HG02798 (cell line): ENCODE results near the gene RPL27.

Experiments
- ATAC-seq: cut with Tn5 transposase; IDR thresholded peaks from one replicate; pipeline ENCODE4 v1.9.1; 2021; ENCODE audit warnings: mild to moderate bottlenecking; ENCODE audit not compliant: unreplicated experiment, poor library complexity

Gene RPL27

DNA sequence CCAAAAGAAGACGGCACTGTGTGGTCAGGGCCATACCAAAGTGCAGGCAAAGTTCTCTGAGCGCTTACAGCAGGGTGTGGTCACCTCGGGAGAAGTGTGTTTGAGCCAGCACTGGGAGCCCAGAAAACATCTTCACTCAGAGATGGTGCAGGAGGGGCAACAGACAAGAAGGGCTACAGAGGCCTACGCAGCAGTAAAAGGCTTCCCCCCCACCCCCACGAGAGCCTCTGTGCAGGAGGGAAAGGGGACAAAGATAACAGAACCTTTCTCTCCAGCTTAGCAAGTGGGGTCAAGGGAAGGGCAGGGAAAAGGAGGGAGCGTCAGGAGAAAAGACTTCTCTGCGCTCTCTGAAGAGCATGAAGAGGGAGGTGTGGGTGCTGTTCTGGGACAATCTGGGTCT, 21.2 kb downstream of the RPL27 start:
- ATAC-seq, result no peak

DNA sequence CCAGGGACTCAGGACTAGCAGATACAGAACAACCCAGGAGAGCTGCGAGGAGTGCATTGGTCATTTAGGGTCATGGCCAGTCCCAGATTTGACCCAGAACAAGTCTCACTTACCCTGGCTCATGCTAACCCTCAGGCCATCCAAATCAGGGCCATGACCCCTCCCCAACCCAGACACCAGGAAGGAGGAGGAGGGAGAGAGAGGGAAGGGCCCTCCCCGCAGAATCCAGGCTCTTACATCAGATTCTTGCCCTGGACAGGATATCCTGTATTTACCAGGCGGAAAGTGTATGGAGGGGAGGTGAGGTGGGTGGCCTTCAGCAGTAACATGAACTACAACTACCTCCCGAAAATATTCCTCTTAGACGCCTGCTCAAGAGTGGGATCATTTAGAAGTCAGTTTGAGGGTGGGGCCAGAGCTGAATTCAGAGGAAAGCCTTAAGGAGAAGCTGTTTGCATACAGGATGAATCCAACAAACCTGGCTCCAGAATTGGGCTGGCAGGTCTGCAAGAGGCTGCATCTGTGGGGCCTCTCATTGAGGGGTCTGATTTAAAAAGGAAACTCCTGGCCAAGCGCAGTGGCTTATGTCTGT, 21.9 kb downstream of the RPL27 start:
- no peak for ATAC-seq

DNA sequence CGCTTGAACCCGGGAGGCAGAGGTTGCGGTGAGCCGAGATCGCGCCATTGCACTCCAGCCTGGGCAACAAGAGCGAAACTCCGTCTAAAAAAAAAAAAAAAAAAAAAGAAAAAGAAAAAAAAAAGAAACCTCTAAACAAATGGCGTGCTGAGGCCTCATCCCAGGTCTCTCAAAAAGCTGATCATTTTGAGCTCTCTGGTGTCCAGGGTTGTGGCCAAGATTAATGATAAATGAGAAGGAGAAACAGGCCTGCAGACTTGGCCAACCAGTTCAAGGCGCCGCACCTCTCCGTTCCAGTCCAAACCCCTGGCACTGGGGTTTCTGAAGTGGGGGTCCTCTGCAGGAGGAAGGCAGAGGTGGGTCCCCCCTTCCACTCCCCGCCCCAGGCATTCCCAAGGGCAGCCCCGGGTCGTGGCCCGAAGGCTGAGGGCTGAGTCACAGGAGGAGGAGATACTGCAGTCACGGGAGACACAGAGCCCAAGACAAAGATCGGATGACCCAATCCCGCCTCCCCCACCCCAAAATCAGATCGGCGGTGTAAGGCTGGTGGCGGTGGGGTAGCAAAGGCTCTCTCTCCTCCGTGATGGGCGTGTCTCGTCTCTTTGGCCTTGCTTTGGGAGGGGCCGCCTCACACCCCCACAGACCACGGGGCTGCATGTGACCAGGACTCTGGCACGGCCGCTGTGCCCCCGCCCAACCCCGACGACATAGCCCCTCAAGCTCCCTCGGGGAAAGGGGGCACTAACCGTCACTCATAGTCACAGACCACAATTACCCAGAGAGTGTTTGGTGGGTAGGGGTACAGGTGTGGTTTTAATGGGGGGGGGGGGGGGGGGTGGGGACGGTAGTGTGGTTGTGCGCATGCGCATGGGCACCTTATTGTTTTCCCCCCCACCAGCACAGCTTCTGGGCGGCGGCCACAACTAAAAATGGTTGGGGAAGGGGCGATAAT, 22.8 kb downstream of the RPL27 start:
- ATAC-seq, result no peak

DNA sequence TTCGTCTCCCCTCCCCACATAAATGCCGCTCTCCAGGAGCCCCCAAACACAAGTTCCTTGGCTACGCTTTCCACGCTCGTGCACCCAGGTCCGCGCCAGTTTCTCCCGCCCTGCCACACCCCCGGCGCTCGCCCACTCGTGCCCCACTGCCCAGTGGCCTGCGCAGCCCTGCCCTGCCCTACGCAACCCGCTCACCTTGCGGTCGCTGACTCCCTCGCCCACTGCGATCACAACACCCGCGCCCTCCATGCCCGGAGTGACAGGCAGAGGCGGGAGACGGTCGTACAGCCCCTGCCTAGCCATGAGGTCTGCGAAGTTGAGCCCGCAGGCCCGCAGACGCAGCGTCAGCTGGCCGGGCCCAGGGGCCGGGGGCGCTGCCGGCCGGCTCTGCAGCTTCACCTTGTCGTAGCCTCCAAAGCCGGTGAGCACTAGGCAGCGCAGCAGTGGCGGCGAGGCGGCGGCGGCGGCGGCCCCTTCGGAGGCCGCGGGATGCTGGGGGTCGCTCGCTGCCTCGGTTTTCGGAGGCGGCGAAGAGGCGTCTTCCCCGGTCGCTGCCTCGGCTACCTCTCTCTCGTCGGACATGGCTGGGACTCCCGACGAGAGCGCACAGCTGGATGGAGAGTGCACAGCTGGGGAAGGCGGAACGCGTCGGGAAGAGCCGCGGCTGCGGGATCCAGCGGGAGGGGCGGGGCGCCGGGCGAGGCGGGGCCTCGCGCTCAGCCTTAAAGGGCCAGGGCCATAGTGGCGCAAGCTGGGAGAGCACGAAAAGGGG, 23.7 kb downstream of the RPL27 start, which contains the start of gene VAT1:
VAT1 (minus strand) TSS at position 645 of the 772 bp plus-strand sequence; CDS start at position 582, 63 bp downstream.
- ATAC-seq, result peak; percentile 53

DNA sequence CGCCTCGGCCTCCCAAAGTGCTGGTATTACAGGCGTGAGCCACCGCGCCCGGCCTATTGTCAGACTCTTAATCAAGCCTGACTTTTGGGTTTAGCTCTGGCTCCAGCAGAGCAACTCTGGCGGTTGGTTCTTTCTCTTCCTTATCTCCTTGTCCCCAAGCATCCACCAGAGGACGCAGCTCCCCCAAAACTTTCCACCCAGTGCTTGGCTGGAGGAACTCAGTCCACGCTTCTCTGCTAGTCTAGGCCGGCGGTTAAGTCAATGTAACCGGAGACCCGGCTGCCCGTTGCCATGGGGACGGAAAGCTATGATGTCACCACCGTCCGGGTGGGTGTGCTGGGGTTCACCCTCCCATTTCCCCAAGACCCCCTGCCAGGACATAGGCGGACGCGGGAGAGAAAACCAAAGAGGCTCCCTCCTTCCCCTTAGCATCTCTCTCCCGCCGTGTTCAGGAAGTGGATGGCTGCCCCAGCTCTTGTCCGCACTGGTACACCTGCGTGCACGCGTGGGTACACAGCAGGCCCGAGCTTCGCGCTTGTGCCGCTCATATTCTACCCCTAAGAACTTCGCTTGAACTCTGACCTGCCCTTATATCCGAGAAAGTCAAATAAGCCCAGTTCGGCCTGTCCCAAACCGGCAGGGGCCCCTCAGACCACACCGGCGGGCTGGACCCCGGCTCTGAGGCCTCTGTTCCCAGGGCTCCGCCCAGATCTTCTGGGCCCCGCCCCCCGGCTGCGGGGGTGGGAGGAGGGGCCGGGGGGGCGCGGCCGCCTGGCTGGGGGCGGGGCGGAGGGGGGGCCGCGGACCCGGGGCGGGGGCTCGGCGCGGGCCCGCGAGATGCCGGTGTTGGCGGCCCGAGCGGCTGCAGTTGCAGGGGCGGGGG, 26.4 kb downstream of the RPL27 start, which contains the start of gene RND2:
RND2 (plus strand) TSS at position 825 of the 883 bp plus-strand sequence. CDS start 117 bp downstream, outside the sequence.
- peak; percentile 41 for ATAC-seq

DNA sequence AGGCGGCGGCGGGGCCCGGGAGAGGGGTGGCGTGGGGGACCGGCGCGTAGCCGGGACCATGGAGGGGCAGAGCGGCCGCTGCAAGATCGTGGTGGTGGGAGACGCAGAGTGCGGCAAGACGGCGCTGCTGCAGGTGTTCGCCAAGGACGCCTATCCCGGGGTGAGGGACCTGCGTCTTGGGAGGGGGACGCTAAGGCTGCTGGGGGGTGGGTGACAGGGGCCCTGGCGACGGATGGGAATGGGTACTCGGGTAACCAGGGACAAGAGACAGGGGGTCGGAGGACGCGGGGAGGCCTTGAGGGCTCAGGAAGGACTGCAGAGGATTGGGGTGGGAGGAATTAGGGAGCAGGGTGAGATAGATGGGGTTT, 27.1 kb downstream of the RPL27 start:
- no peak for ATAC-seq

DNA sequence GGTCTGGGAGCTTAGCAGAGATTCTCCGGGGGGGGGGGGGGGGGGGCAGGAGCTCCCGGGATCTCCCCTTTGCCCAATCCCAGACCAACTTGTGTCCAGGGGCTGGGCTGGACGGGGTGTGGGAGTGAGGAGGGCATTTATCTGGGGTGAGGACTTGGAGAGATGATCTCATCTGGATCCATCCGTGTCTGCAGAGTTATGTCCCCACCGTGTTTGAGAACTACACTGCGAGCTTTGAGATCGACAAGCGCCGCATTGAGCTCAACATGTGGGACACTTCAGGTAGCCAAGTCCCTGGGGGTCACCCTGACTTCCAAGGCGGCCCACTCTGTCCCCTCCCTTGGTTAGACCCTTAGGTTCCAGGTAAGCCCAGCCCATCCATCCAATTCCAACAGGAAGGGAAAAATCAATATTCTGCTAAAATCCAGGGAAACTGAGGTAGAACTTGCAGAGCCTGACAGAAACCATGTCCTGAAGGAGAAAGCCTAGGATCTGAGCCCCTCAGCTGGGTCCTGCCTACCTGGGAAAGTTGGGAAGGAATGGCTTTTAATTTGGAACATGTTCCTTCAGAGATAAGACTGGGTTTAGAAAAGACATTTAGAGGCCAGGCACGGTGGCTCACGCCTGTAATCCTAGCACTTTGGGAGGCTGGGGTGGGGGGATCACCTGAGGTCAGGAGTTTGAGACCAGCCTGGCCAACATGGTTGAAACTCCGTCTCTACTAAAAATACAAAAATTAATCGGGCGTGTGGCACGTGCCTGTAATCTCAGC, 27.7 kb downstream of the RPL27 start:
- no peak for ATAC-seq

DNA sequence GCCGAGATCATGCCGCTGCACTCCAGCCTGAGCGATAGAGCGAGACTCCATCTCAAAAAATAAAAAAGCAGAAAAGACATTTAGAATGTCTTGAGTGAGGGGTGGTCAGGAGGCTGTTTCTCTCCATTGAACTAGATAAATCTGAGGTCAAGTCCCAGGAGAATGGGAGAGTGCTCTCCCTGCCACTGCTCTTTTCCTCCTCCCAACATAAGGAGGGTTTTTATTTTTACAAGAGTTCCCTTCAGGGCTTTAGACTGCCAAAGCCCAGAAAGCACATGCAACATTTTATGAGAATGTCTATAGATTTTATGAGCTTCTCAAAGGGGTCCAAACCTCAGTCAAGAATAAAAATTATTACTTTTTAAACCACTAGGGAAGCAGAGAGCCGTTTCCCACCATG, 28.4 kb downstream of the RPL27 start:
- no peak for ATAC-seq

DNA sequence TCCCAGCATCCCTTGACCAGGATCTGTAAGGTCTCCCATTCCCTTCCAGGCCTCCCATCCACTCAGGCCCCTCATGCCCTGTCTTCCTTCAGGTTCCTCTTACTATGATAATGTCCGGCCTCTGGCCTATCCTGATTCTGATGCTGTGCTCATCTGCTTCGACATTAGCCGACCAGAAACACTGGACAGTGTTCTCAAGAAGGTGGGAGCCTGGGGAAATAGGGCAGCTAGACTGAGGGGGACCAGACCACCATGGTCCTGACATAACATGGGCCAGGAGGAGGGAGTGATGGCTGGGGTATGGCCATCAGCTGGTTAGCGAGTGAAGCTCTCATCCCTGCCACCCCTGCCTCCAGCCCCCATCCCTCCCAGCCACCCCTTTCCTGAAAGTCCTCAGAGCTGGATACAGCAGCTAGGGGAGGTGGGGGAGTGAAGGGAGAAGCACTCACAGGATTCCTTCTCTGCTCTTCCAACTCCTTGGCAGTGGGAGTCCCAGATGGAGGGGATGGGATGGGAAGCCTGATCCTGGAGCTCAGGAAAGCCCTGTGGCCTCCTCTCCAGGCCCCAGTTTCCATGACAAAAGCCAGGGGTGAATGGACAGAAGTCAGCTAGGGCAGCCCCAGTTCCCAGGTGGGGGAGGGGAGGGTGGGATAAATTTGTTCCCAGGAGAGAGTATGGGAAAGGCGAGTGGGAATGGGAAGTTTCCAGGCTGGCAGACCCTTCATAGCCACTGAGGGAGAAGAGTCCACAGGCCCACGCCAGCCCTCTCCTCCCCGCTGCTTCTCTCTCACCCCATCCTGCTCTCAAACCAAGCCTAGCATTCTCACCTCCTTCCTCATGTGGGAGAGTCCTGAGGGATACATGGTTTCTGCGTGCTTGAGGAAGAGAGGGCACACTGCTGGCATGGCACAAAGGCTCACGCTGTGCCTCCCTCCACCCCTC, 29.1 kb downstream of the RPL27 start:
- no peak for ATAC-seq

DNA sequence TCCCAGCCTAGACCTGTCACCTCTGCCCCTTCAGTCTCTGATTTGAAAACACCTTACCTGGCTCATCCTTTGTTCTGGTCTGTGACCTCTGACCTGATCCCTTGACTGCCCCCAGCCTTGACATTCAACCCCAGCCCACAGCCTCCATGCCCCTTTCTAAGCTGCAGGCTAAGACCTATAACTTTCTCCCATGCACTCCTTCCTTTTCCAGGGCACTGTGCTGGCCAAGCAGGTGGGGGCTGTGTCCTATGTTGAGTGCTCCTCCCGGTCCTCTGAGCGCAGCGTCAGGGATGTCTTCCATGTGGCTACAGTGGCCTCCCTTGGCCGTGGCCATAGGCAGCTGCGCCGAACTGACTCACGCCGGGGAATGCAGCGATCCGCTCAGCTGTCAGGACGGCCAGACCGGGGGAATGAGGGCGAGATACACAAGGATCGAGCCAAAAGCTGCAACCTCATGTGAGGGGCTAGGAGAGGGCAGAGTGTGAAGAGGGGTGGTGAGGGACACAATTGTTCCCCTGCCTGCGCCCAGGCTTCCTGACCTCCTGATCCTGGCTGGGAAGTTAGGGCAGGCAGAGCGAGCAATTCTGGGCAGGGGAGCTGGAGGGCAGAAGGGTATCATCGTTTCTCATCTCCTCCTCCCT, 30.1 kb downstream of the RPL27 start:
- no peak for ATAC-seq

DNA sequence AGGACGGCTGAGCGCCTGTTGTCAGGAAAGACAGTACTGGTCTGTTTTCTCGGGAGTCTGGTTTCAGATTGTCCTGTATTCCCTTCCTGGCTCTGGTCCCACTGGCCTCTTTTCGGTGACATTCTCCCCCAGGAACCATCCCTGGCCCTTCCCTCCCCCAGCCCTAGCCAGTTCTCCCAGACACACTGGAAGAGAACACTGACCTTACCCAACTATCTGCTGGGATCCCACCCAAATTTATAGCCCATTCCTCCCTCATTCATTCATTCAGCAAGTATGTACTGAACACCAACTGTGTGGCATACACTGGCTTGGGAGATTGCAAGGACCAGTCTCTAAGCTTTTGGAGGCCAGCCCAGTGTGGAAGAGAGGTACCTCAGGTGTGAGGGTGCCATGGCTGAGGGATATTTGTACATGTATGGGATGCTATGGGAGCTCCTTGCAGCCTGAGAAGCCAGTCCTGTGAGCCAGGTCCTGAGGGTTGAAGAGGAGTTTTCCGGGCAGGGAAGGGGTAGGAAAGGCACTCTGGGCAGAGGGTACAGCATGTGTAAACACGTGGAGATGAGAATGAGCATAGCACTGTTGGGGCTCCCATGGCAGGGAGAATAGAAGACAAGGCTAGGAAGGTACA, 32.0 kb downstream of the RPL27 start:
- ATAC-seq, result no peak

DNA sequence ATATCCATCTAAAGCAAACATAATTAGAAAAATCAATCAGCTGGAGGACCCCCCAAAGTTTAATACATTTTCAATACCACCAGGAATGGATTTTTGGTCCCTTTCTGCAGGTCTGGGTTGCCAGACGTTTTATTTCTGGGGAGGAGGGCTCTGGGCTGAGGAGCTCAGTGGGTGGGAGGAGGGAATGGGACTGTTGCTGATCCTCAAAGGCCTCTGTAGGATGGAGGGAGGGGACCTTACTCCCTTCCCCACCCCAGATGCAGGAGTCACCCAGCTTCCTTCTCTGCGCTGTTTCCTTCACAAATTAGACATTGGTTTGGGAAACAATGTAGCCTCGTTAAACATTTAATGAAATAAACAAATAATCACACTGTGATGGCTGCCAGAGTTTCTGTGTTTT, 33.4 kb downstream of the RPL27 start:
- ATAC-seq, result no peak

DNA sequence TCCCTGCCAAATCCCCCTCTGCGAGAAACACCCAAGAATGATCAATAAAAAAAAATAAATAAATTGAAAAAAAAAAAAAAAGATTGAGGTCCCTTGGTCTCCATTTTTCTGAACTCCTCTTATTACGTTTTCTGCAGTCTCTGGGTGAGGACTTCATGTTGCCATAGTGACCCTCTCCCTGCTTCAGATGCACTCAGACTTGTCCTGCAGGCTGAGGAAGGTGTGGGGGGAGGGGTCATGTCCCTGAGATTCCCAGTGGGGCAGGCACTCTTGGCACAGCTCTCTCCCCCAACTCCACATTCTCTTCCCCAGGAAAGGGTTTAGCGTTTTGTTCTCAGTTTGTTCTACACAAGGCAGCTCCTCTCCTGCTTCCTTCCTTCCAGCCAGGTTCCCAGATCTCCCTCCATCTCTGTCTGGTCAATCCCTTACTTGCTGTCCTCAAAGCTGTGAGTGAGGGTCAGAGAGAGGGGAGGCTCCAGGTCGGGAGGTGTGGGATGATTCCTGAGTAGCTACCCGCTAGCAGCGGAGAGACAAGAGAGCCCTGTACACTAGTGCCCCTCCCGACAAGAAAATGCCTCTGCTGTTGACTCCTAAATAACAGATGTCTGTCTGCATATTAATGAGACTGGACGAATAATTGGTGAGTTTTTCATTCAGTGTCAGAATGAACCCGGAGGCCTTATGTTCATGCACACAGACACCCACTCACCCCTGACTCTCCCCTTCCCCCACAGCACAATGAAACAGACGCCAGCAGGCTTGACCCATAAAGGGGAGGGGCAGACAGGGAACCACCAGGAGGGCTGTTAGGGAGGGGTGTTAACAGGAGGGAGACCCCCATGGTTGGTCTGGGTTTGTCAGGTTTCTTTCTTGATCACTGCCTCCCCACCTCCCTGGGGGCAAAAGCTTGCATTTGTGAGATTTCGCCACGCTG, 36.0 kb downstream of the RPL27 start:
- ATAC-seq, result no peak

DNA sequence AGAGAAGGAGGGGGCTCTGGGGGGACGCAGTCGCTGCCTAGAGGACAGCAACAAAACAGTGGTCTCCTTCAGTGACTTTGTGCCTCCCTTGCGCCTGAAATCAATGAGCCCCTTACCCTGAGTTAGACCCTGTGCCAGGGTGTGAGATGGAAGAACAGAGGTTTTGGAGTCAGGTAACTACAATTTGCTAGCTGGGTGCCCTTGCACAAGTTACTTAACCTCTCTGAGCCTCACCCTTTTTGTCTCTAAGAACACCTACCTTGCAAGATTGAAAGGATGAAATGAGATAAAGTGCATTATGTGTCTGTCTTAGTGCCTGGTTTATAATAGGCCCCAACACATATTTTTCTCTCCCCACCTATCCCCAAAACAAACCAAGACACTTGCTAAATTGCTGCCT, 36.7 kb downstream of the RPL27 start:
- ATAC-seq, result no peak

DNA sequence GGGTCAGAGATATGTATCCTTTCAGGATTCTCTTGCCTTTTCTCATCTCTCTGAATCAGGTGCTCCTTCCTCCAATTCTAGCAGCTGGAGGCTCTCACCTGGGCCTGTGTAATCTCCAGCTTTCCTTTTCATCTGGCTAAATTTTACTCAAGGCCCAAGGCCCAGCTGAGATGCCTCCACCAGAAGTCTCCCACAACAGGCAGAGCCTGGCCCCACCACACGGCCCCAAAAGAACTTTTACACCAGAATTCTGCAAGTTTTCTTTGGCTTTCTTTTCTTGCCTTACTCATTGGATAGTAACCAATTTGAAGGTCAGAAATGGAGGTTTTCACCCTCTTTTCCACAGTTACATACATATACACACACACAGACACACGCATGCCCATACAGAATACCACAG, 41.4 kb downstream of the RPL27 start:
- ATAC-seq, result no peak

DNA sequence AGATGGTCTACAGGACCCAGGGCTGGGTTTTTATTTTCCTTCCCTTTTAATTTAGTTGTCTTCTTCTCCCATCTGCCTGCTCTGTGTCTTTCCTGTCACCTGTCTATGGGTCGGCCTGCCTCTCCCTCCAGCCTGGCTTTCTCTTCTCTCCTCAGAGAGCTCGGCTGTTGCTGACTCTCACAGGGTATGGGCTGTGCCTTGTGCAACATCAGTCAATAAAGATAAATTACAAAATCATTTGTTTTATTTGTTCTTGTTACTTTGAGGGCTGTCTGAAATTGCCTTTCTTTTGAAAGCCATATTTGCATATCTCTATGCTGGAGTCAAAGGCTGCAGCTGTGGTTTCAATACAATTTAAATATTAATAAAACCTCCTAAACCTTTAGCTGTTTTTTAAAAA, 42.4 kb downstream of the RPL27 start:
- ATAC-seq, result no peak
